ENCODE data around the gene CD4.
A peak's percentile ranks its signal among the peaks of the same experiment; 100 is the strongest.
"Not testable (repeated sequence)": the region's sequence is repeated elsewhere in the genome, so short reads cannot be mapped to it uniquely, and the experiment has no call there.

CD4 gene

DNA sequence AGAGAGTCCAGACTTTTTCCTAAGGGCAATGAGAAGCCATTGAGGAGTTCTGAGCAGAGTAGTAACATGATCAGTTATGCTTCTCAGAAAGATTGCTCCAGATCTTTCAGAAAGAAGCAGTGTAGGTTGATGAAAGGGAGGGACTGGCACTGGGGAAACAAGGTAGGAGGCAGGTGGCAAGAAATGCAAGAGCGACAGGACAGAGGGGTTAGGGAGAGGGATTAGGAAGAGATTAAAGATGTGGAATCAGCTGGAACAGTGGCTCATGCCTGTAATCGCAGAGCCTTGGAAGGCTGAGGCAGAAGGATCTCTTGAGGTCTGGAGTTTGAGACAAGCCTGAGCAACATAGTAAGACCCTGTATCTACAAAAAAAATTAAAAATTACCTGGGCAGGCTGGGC lies 58.3 kb downstream of the CD4 start:
- no peak for DNase-seq (ENCODE audit: low read depth in 3 of 3)

DNA sequence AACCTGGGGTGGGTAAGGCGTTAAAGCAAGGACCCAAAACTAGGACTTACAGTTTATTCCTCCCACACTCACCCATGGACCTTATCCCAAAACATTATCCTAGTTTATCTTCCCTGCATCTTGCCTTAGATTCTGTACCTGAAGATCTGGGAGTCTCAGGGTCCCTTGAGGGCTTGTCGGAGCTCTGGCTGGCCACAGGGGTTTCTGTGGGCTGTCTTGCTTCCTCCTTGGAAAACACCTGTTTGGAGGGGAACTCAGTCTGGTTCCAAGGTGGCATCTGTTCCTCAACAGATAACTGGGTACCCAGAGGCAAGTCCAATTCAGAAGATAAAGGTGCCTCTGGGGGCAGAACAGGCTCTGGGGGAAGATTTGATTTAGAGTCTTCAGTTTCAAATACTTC lies 60.1 kb downstream of the CD4 start:
- DNase-seq (ENCODE audit: low read depth in 3 of 3): no peak

DNA sequence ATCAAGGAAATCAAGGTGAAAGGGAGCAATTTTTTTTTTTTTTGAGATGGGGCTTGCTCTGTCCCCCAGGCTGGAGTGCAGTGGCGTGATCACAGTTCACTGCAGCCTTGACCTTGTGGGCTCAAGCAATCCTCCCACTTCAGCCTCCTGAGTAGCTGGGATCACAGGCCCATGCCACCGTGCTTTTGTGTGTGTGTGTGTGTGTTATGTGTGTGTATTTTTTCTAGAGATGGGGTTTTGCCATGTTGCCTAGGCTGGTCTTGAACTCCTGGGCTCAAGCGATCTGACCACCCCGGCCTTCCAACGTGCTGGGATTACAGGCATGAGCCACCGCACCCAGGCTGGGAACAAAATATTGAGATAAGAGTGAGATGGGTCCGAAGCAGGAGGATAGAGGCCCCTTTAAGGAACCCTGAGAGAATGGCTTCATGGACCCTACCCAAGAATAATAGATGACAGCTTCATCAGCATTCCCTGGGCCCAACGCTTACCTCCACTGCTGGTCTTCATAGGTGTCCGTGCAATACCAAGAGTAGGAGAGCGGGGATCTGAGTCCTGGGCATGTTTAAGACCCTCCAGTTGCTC lies 60.7 kb downstream of the CD4 start:
- DNase-seq (ENCODE audit: low read depth in 3 of 3): no peak

GRCh38 chr12:6850796-6851152 lies 61.4 kb downstream of the CD4 start:
- DNase-seq (ENCODE audit: low read depth in 3 of 3): no peak

GRCh38 chr12:6851153-6851920 lies 62.0 kb downstream of the CD4 start, which contains the start of gene CDCA3:
TSS of gene CDCA3 (minus strand) at chr12:6851286. CDS start at chr12:6850952, 334 bp downstream.
- peak; percentile 89 to 94 (median 92) for DNase-seq (ENCODE audit: low read depth in 3 of 3)

DNA sequence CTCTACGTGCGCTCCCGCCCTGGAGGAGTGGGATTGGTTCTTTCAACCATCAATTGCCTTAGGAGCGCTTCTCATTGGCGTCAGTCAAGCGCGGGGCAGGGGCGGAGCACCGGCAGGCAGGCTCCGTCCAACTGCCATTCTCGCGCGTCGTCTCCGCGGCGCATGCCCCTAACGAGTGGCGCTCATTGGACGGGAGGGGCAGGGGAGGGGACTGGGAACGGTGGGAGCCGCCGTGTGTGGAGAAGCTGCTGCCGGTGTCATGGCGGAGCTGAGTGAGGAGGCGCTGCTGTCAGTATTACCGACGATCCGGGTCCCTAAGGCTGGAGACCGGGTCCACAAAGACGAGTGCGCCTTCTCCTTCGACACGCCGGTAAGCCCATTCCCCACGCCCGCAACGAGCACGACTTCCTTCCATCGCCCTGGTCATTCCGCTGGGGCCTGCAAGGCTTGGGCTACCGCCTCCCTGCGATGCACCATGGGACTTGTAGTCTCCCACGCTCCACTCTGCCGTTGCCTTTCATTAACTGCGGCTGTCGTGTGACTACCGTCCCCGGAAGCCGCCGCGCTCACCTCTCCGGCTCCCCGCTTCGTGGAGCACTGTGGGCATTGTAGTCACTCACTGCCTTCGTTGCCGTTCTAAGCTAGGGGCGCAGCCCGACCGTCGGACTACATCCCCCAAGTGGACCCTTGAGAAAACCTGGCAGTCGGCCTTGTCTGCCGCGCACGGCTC lies 62.8 kb downstream of the CD4 start, which contains the start of gene USP5:
TSS of gene USP5 (plus strand) at position 230 of the 730 bp plus-strand sequence. CDS start at position 260, 30 bp downstream.
- peak; percentile 93 to 98 (median 97) for DNase-seq (ENCODE audit: low read depth in 3 of 3)

DNA sequence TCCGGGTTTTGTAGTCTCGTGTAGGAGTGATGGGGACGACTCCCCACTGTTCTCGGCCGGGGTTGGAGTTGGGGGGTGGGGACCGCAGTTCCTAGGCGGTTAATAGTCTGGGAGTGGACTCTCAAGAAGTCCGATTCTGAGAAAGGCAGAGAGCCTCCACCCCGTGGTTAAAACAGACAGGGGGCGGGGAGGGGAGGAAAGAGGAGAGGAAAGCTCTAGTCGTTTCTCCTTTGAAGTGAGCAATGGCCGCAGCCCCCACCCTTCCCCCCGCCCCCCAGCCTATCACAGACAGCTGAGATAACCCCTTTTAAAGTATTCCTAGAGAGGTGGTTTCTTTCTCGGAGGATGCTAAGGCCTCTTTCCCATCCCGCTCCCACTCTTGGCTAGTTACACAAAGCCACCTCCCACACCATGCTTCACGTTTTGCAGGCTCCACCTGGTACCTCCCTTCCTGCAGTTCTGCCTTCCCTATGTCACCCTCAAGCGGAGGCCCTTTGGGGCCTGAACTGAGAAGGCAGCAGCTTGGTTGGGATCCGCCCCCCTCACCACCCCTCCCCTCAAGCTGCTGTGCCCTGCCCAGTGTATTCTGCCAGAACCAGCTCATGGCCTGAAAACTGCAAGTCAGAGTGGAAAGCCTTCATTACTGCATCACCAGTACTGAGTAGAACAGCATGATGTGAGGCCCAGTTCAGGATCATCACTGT lies 63.5 kb downstream of the CD4 start:
- DNase-seq (ENCODE audit: low read depth in 3 of 3): peak; percentile 49 to 76 (median 73)

DNA sequence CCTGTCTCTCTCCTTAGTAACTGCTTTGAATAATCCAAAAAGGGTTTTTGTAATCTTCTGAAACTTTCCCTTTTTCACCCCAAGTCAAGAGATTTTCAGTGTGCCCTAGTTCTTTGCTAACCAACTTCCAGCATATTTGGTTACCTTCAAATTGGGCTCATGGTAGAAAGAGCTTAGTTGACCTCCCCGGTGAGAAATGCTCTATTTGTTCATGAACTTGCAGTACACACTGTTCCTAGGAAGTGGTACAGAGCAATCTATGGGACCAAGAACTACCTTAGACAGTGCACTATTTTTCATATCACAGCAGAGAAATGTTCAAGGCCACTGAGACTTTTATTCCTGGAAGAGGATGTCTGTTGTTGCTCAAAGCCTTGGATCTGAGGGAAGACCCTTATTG lies 64.3 kb downstream of the CD4 start:
- DNase-seq (ENCODE audit: low read depth in 3 of 3): no peak

- DNase-seq (ENCODE audit: low read depth in 3 of 3): no peak
These were observed 64.7 kb downstream of the CD4 start for GRCh38 chr12:6854036-6854435.

DNA sequence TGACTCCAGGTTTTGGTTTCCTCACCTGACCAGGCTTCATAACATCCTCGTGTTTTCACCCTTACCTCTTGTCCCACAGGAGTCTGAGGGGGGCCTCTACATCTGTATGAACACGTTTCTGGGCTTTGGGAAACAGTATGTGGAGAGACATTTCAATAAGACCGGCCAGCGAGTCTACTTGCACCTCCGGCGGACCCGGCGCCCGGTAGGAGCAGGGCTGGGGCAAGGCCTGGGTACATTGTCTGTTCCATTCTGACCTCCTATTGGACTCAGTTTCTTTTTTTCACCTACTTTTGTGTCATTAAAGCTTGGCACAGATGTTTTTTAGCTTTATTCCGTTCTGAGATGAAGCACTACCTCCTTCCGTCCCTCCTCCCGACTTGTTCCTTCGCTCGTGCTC lies 66.0 kb downstream of the CD4 start:
- no peak for DNase-seq (ENCODE audit: low read depth in 3 of 3)

DNA sequence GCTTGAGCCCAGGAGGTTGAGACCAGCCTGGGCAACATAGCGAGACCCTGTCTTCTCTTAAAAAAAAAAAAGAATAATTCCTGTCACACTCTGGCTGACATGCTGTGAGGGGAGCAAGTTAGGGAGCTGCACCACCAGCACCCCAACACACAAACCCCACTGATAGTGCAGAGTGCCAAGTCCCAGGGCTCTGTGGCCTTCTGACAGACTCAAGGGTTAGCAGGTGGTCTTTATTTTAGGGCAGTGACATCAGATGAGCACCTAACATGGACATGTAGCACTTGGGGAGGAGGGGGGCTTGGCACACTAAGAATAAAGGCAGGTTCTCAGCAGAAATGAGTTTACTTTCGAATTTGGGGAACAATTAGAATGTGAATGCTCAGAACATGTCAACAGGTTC lies 69.5 kb downstream of the CD4 start:
- no peak for DNase-seq (ENCODE audit: low read depth in 3 of 3)

GRCh38 chr12:6860116-6860515 lies 70.8 kb downstream of the CD4 start:
- DNase-seq (ENCODE audit: low read depth in 3 of 3): no peak

DNA sequence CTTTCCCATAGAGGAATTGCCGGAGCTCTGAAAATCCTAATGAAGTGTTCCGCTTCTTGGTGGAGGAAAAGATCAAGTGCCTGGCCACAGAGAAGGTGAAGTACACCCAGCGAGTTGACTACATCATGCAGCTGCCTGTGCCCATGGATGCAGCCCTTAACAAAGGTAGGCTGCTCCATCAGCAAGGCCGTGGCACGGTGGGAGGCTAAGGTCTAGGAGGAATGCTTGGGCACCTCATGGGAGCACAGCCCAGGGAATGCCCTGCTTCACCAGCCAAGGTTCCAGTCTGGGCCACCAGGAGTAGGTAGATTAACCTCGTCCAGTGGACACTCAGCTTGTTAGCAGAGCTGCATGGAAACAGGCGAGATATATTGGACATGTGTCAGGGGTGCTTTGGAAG lies 71.6 kb downstream of the CD4 start:
- no peak for DNase-seq (ENCODE audit: low read depth in 3 of 3)

DNA sequence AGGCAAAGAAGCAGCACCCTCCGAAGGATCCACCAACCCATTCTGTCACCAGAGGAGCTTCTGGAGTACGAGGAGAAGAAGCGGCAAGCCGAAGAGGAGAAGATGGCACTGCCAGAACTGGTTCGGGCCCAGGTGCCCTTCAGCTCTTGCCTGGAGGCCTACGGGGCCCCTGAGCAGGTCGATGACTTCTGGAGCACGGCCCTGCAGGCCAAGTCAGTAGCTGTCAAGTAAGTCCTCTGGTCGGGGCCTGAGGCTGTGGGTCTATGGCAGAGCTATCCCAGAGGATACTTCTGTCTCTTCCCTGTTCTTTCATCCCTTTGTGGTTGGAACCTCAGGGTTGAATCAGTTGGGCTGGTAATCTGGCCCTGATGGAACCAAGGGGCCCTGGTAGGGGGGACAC lies 72.1 kb downstream of the CD4 start:
- DNase-seq (ENCODE audit: low read depth in 3 of 3): no peak

GRCh38 chr12:6863033-6863432 lies 73.7 kb downstream of the CD4 start:
- no peak for DNase-seq (ENCODE audit: low read depth in 3 of 3)

GRCh38 chr12:6863586-6864321 lies 74.4 kb downstream of the CD4 start:
- no peak for DNase-seq (ENCODE audit: low read depth in 3 of 3)

- not testable (repeated sequence) for DNase-seq (ENCODE audit: low read depth in 3 of 3)
These were observed 76.0 kb downstream of the CD4 start for GRCh38 chr12:6865307-6865706.

GRCh38 chr12:6866163-6866919 lies 77.0 kb downstream of the CD4 start:
- DNase-seq (ENCODE audit: low read depth in 3 of 3): no peak

DNA sequence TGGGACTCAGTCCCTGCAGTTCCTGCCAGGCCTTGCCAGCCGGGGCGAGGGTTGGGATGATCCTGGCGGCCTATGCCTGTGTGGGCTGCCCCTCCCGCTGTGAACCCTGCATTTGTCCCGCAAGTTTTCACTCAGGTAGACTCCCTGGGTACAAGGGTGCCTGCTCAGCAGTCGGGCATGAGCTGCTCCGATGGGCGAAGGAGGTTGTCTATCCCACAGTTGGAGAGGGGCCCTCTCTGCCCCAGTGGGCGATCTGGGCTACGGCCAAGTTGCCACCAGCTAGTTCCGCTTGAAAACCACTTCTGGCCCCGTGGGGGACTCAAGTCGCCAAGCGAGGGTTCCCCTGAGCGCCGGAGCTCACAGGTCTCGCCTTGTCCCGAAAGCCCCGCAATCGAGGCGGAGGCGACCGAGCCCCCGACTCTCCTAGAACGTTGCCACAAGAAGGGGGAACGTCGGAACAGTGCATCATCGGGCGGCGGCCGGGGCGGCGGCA lies 77.6 kb downstream of the CD4 start:
- DNase-seq (ENCODE audit: low read depth in 3 of 3): no peak

DNA sequence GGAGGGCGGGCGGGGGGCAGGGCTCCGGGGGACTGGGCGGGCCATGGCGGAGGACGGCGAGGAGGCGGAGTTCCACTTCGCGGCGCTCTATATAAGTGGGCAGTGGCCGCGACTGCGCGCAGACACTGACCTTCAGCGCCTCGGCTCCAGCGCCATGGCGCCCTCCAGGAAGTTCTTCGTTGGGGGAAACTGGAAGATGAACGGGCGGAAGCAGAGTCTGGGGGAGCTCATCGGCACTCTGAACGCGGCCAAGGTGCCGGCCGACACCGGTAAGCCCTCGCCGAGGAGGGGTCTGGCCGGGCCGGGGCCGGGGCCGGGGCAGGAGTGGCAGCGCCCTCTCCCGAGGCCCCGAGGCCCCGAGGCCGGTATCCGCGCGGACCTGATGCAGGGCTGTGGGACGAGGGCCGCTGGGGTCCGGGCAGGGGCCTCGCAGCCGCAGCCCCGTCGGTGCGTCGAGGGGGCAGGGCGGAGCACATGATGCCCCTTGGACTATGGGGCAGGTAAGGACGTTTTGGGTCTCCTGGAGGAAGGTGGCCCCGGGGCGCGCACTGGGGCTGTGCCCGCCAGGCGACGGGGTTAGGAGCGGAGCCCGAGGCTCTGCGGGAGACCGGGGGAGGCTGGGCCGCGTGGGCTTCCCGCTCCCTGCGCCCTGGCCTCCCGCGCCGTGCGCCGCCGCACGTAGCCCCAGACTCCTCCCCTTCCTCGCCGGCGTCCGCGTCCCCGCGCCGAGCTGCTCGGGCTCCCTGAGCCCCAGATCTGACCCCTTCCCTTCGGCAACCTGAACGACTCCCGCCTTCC lies 78.3 kb downstream of the CD4 start, which contains the start of gene TPI1:
TSS of gene TPI1 (plus strand) at position 119 of the 798 bp plus-strand sequence. CDS start at position 155, 36 bp downstream.
- peak; percentile 61 to 82 (median 68) for DNase-seq (ENCODE audit: low read depth in 3 of 3)

Data from stimulated activated CD4-positive, alpha-beta T cell treated with anti-CD3 and anti-CD28 coated beads, TNF-alpha, amount 100 ng/mL, for 48 hours (primary cell).